HEK293 (cell line): Measurements from ENCODE around the gene MAN2B2.

Experiments
- CTCF ChIA-PET: fragments of 350-600 bp; formaldehyde crosslinking; extraction: SDS; loops from one replicate; lab custom pipeline; 2021; ENCODE audit warnings: antibody characterized with exemption; lab: Yijun Ruan, JAX
- POLR2A ChIA-PET: fragments of 300-600 bp; formaldehyde crosslinking; extraction: SDS; loops from one replicate; lab custom pipeline; 2020; ENCODE audit warnings: antibody characterized with exemption, inconsistent platforms; lab: Yijun Ruan, JAX
- H3K27ac ChIP-seq: fragments of 200-500 bp; sonication (Bioruptor generic); 2 replicates; pipeline ENCODE4 v1.5.1; 2014; ENCODE audit warnings: low read depth, low read length, control low read depth, inconsistent platforms; ENCODE audit errors: extremely low read depth
- H3K36me3 ChIP-seq, 2 experiments: fragments of 200-500 bp in 1 of 2; sonication (Bioruptor generic) in 1 of 2; 1 replicate in 1 of 2; 2 replicates in 1 of 2; pipeline ENCODE4 v1.5.1; 2014 to 2017; ENCODE audit warnings: inconsistent platforms in 2 of 2, low read length in 2 of 2; ENCODE audit not compliant: control insufficient read depth in 2 of 2, insufficient read depth in 1 of 2
- H3K4me1 ChIP-seq: fragments of 200-500 bp; sonication (Bioruptor generic); 2 replicates; pipeline ENCODE4 v1.5.1; 2014; ENCODE audit warnings: mild to moderate bottlenecking, low read length, inconsistent platforms; ENCODE audit not compliant: control insufficient read depth, insufficient read depth
- H3K4me3 ChIP-seq: 2 replicates; pipeline ENCODE4 v1.5.1; 2011; ENCODE audit warnings: low read depth, mild to moderate bottlenecking, control low read depth, low read length, moderate library complexity
- H3K9me3 ChIP-seq: fragments of 200-500 bp; sonication (Bioruptor generic); 2 replicates; pipeline ENCODE4 v1.5.1; 2014; ENCODE audit warnings: low read depth, low read length, inconsistent platforms; ENCODE audit not compliant: control insufficient read depth, insufficient read depth
- HOXC10 ChIP-seq: sonication (generic); formaldehyde crosslinking; IDR thresholded peaks from 2 replicates; pipeline ENCODE4 v1.8.1; 2023; ENCODE audit warnings: mild to moderate bottlenecking, missing genetic modification reagents
- HOXD13 ChIP-seq: sonication (generic); formaldehyde crosslinking; IDR thresholded peaks from 2 replicates; pipeline ENCODE4 v1.8.0; 2022; ENCODE audit warnings: missing genetic modification reagents, borderline replicate concordance
- IKZF3 ChIP-seq: fragments of 450-650 bp; IDR thresholded peaks from 2 replicates; pipeline ENCODE4 v1.5.0; 2018; ENCODE audit warnings: missing biosample characterization, mild to moderate bottlenecking, missing genetic modification characterization, moderate library complexity
- PATZ1 ChIP-seq: fragments of 450-650 bp; formaldehyde crosslinking; IDR thresholded peaks from 2 replicates; pipeline ENCODE4 v1.5.1; 2016; ENCODE audit warnings: missing biosample characterization, missing genetic modification characterization
- PRDM10 ChIP-seq: fragments of 450-650 bp; formaldehyde crosslinking; IDR thresholded peaks from 2 replicates; pipeline ENCODE4 v1.5.1; 2016; ENCODE audit warnings: missing biosample characterization, missing genetic modification characterization
- PRDM6 ChIP-seq: fragments of 450-650 bp; formaldehyde crosslinking; IDR thresholded peaks from 2 replicates; pipeline ENCODE4 v1.5.1; 2017; ENCODE audit warnings: missing biosample characterization, missing genetic modification characterization
- REST ChIP-seq: fragments of 450-650 bp; formaldehyde crosslinking; IDR thresholded peaks from 2 replicates; pipeline ENCODE4 v1.5.1; 2016; ENCODE audit warnings: missing biosample characterization, missing genetic modification characterization
- ZBTB17 ChIP-seq: fragments of 450-650 bp; formaldehyde crosslinking; IDR thresholded peaks from 2 replicates; pipeline ENCODE4 v1.5.1; 2016; ENCODE audit warnings: missing biosample characterization, missing genetic modification characterization
- ZBTB44 ChIP-seq: fragments of 450-650 bp; IDR thresholded peaks from 2 replicates; pipeline ENCODE4 v1.5.1; 2018; ENCODE audit warnings: missing biosample characterization, mild to moderate bottlenecking, missing genetic modification characterization
- ZIC2 ChIP-seq: fragments of 450-650 bp; formaldehyde crosslinking; IDR thresholded peaks from 2 replicates; pipeline ENCODE4 v1.5.1; 2016; ENCODE audit warnings: missing biosample characterization, missing genetic modification characterization
- ZNF10 ChIP-seq: fragments of 450-650 bp; formaldehyde crosslinking; IDR thresholded peaks from 2 replicates; pipeline ENCODE4 v1.5.1; 2017; ENCODE audit warnings: missing biosample characterization, missing genetic modification characterization
- ZNF23 ChIP-seq: fragments of 450-650 bp; formaldehyde crosslinking; IDR thresholded peaks from 2 replicates; pipeline ENCODE4 v1.5.1; 2016; ENCODE audit warnings: missing biosample characterization, missing genetic modification characterization, borderline replicate concordance
- ZNF341 ChIP-seq: fragments of 450-650 bp; formaldehyde crosslinking; IDR thresholded peaks from 2 replicates; pipeline ENCODE4; 2016; ENCODE audit warnings: low read depth, missing biosample characterization, missing genetic modification characterization
- ZNF366 ChIP-seq: fragments of 450-650 bp; formaldehyde crosslinking; conservative IDR thresholded peaks from 2 replicates; pipeline ENCODE4 v1.5.1; 2016; ENCODE audit warnings: missing biosample characterization, missing genetic modification characterization
- ZNF449 ChIP-seq: fragments of 450-650 bp; formaldehyde crosslinking; IDR thresholded peaks from 2 replicates; pipeline ENCODE4 v1.5.1; 2017; ENCODE audit warnings: missing biosample characterization, mild to moderate bottlenecking, missing genetic modification characterization, moderate library complexity
- ZNF501 ChIP-seq: fragments of 450-650 bp; formaldehyde crosslinking; IDR thresholded peaks from 2 replicates; pipeline ENCODE4 v1.5.1; 2016; ENCODE audit warnings: missing biosample characterization, missing genetic modification characterization
- ZNF600 ChIP-seq: fragments of 450-650 bp; formaldehyde crosslinking; IDR thresholded peaks from 2 replicates; pipeline ENCODE4 v1.5.1; 2016; ENCODE audit warnings: missing biosample characterization, missing genetic modification characterization
- ZNF623 ChIP-seq: fragments of 450-650 bp; formaldehyde crosslinking; IDR thresholded peaks from 2 replicates; pipeline ENCODE4 v1.5.1; 2016; ENCODE audit warnings: missing biosample characterization, missing genetic modification characterization
- ZNF677 ChIP-seq: fragments of 450-650 bp; IDR thresholded peaks from 2 replicates; pipeline ENCODE4 v1.5.0; 2018; ENCODE audit warnings: missing biosample characterization, mild to moderate bottlenecking, missing genetic modification characterization, moderate library complexity
- ZNF843 ChIP-seq: fragments of 450-650 bp; formaldehyde crosslinking; IDR thresholded peaks from 2 replicates; pipeline ENCODE4 v1.5.1; 2016; ENCODE audit warnings: missing biosample characterization, missing genetic modification characterization

MAN2B2 gene

GRCh38 chr4:6632125-6632524 is 57.1 kb downstream of the MAN2B2 start (continued):
- TF ChIP-seq ZNF501 (tag by site-specific recombination), result no peak
- no peak for TF ChIP-seq ZNF600
- TF ChIP-seq ZNF366, result no peak

GRCh38 chr4:6633091-6633906 is 58.3 kb downstream of the MAN2B2 start:
- POLR2A ChIA-PET, result interaction anchor here (0.6 kb wide), 1 partner anchor 31 kb away, joined by 3 read pairs; no protein-coding TSS in a partner anchor
- Histone ChIP-seq H3K4me1 (no peaks in the 10 kb centered on the region), H3K36me3 (no peaks in the 10 kb centered on the region), H3K4me3 (no peak overlapping the region), H3K27ac (no peak overlapping the region; the same call in 1 of the 2 replicates), H3K9me3 (no peaks in the 10 kb centered on the region)
- CTCF ChIA-PET, result interaction anchor here (0.6 to 1.3 kb wide), 6 partner anchors 9 to 786 kb away, joined by 3 to 7 read pairs (median 4); no protein-coding TSS in a partner anchor
- TF ChIP-seq HOXC10 (no peak), HOXD13 (CRISPR knock-in tag) (peak; percentile 60; the same call in 1 of the 2 replicates), ZNF341 (no peak), ZNF449 (tag by site-specific recombination) (no peak), ZNF677 (no peak), IKZF3 (0 out of 2 replicates have a peak, but pooled peaks have one; percentile 14), ZIC2 (tag by site-specific recombination) (peak; percentile 32), ZNF10 (no peak), REST (tag by site-specific recombination) (no peak), PRDM10 (peak; percentile 55; the same call in 1 of the 2 replicates), PATZ1 (tag by site-specific recombination) (no peak), ZNF366 (no peak), PRDM6 (tag by site-specific recombination) (0 out of 2 replicates have a peak, but pooled peaks have one; percentile 15), ZBTB17 (tag by site-specific recombination) (no peak; the same call in 1 of the 2 replicates), ZNF23 (no peak), ZNF843 (tag by site-specific recombination) (no peak), ZBTB44 (tag by site-specific recombination) (peak; percentile 45; the same call in 1 of the 2 replicates), ZNF623 (tag by site-specific recombination) (no peak)
